Adrenal gland (tissue), 5 donors: ENCODE data around the gene RRAD.

ENCODE experiments used
- CTCF ChIP-seq, 6 experiments: fragments of 450-650 bp in 4 of 6; fragments of 200-600 bp in 2 of 6; sonication (generic) in 1 of 6; IDR thresholded peaks; 1 replicate in 5 of 6; 2 replicates in 1 of 6; pipeline versions ENCODE4 v1.5.1 to v1.8.0; 2016 to 2021; ENCODE audit warnings: antibody characterized with exemption in 6 of 6, mild to moderate bottlenecking in 2 of 6, moderate library complexity in 1 of 6
- POLR2A ChIP-seq, 2 donors: fragments of 450-650 bp; IDR thresholded peaks; one replicate each; pipeline ENCODE4 v1.6.1; 2017; ENCODE audit warnings: antibody characterized with exemption in 2 of 2, mild to moderate bottlenecking in 2 of 2, moderate library complexity in 1 of 2
- donor health status: DM: no; HTN: no; CAD: no.

- TF ChIP-seq CTCF (IDR thresholded peaks at IDR 0.05) (no peak), POLR2A (IDR thresholded peaks at IDR 0.05) (no peak)
Measured at GRCh38 chr16:66881964-66882508, 43.3 kb downstream of the RRAD start.
